A549 treated with dexamethasone at 1 μM for 4 hours (cell line): ENCODE measurements around the gene MLXIP. TPM values are rescaled to one million over a fixed set of nuclear protein-coding genes. Genes with fewer than 3 reads are reported as not detected.

Source experiments
- total RNA-seq: library from RNA; stranded (reverse); fragments of 200-300 nt; extraction: Qiagen RNA extraction; gene quantifications from 5 replicates; pipeline ENCODE4 v1.2.3, GENCODE V29; 2022

The MLXIP gene
- total RNA-seq, result 24.6 to 56.2 TPM (median 50.9 TPM) in 5 replicates

GRCh38 chr12:122078141-122079032 is at the start of gene MLXIP:
TSS of gene MLXIP (plus strand) at chr12:122078756. CDS start at chr12:122078854, 98 bp downstream.

GRCh38 chr12:122174155-122174845 is 95.7 kb downstream of the MLXIP start, which contains the start of gene IL31:
TSS of gene IL31 (minus strand) at chr12:122174221. CDS start at chr12:122174172, 49 bp downstream.

GRCh38 chr12:122182887-122183587 is 104.5 kb downstream of the MLXIP start, which contains the start of gene LRRC43:
TSS of gene LRRC43 (plus strand) at chr12:122183123. CDS start at chr12:122183145, 22 bp downstream.

Other genes starting within 250 kb of the MLXIP start
- 1.4 to 2.7 TPM (median 2.2 TPM) in 5 replicates for gene HPD, start 219.9 kb upstream of the MLXIP start, total RNA-seq
- 102 to 166 TPM (median 119 TPM) in 5 replicates for gene PSMD9, start 190.0 kb upstream of the MLXIP start, total RNA-seq
- 1.1 to 1.5 TPM (median 1.3 TPM) in 5 replicates for gene CFAP251, start 160.2 kb upstream of the MLXIP start, total RNA-seq
- 8.5 to 11.4 TPM (median 10.3 TPM) in 5 replicates for gene BCL7A, start 56.9 kb upstream of the MLXIP start, total RNA-seq
- gene IL31, start 95.5 kb downstream of the MLXIP start, total RNA-seq, result not detected in 5 replicates
- 0.09 to 0.24 TPM (median 0.21 TPM) in 5 replicates for gene LRRC43, start 104.4 kb downstream of the MLXIP start, total RNA-seq
- gene B3GNT4, start 125.0 kb downstream of the MLXIP start, total RNA-seq, result 0.39 to 0.80 TPM (median 0.64 TPM) in 5 replicates
- 68.5 to 74.2 TPM (median 71.5 TPM) in 5 replicates for gene DIABLO, start 147.3 kb downstream of the MLXIP start, total RNA-seq
- gene VPS33A, start 187.7 kb downstream of the MLXIP start, total RNA-seq, result 18.3 to 19.0 TPM (median 18.4 TPM) in 5 replicates